Loucy (cell line): ENCODE results near the gene C12orf57.

ENCODE experiments used
- H2AFZ ChIP-seq: fragments of 200-600 bp; sonication (generic); 2 replicates; pipeline ENCODE4 v1.6.0; 2016; ENCODE audit warnings: antibody characterized with exemption, mild to moderate bottlenecking, low read length, moderate library complexity
- H3F3A ChIP-seq: fragments of 200-600 bp; 2 replicates; pipeline ENCODE4 v1.6.0; 2016; ENCODE audit warnings: antibody characterized with exemption, low read depth, mild to moderate bottlenecking
- H3K27me3 ChIP-seq: fragments of 200-600 bp; sonication (generic); 2 replicates; pipeline ENCODE4 v1.6.1; 2014; ENCODE audit warnings: low read length, mild to moderate bottlenecking; ENCODE audit not compliant: insufficient read depth, poor library complexity, severe bottlenecking
- H3K36me3 ChIP-seq: fragments of 200-600 bp; sonication (generic); 2 replicates; pipeline ENCODE4 v1.6.1; 2016; ENCODE audit warnings: low read length; ENCODE audit not compliant: insufficient read depth
- H3K4me1 ChIP-seq: fragments of 200-600 bp; sonication (generic); 2 replicates; pipeline ENCODE4 v1.5.1; 2014; ENCODE audit warnings: low read length, mild to moderate bottlenecking; ENCODE audit not compliant: insufficient read depth, poor library complexity, severe bottlenecking
- H3K4me2 ChIP-seq: fragments of 200-600 bp; sonication (generic); 2 replicates; pipeline ENCODE4 v1.6.0; 2014; ENCODE audit warnings: antibody characterized with exemption, low read length, low read depth, mild to moderate bottlenecking; ENCODE audit not compliant: poor library complexity, severe bottlenecking
- H3K4me3 ChIP-seq: fragments of 200-600 bp; sonication (generic); 2 replicates; pipeline ENCODE4 v1.5.1; 2014; ENCODE audit warnings: low read length, mild to moderate bottlenecking, mixed read lengths; ENCODE audit not compliant: poor library complexity, severe bottlenecking
- H3K79me2 ChIP-seq: fragments of 200-600 bp; sonication (generic); 2 replicates; pipeline ENCODE4 v1.6.1; 2014; ENCODE audit warnings: low read length; ENCODE audit not compliant: insufficient read depth
- H3K9ac ChIP-seq: fragments of 200-600 bp; sonication (generic); 2 replicates; pipeline ENCODE4 v1.6.0; 2014; ENCODE audit warnings: mild to moderate bottlenecking, low read depth, low read length, moderate library complexity; ENCODE audit not compliant: poor library complexity, severe bottlenecking
- H3K9me2 ChIP-seq: fragments of 200-600 bp; sonication (generic); replicated peaks from 2 replicates; pipeline ENCODE4 v1.6.1; 2016; ENCODE audit warnings: low read depth, low read length, mixed read lengths
- H3K9me3 ChIP-seq: fragments of 200-600 bp; sonication (generic); 2 replicates; pipeline ENCODE4 v1.6.1; 2014; ENCODE audit warnings: mild to moderate bottlenecking, antibody characterized with exemption, low read length, low read depth; ENCODE audit not compliant: insufficient read depth
- H4K20me1 ChIP-seq: fragments of 200-600 bp; sonication (generic); 2 replicates; pipeline ENCODE4 v1.6.0; 2014; ENCODE audit warnings: antibody characterized with exemption, low read length, mild to moderate bottlenecking; ENCODE audit not compliant: insufficient read depth, poor library complexity, severe bottlenecking
- EZH2phosphoT487 ChIP-seq: fragments of 200-600 bp; IDR thresholded peaks from 2 replicates; pipeline ENCODE4 v1.6.1; 2018; ENCODE audit warnings: antibody characterized with exemption, mild to moderate bottlenecking, moderate library complexity, borderline replicate concordance
- TF ChIP-seq, protein P1 (sequence below): fragments of 200-600 bp; sonication (generic); conservative IDR thresholded peaks from 2 replicates; pipeline ENCODE4 v1.5.1; 2014; ENCODE audit warnings: mild to moderate bottlenecking, antibody characterized with exemption, low read length

Gene C12orf57

DNA sequence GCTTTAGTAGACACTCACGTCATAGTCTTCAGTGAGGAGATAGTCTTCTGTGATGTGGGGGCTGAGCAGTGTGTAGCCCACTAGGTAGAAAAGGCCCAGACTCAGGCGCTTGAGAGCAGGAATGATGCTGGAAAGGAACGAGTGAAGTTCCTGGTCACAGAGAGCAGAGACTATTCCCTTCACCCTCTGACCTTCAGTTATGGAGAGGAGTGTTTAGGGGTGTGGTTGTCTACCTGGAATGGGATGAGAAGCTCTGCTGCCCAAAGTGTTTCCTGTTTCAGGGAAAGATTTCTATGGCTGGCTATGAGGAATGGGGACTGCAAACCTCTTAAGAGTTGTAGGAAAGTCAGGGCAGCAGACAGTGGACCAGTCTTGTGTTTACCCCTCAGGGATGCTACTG lies 35.6 kb downstream of the C12orf57 start:
- Histone ChIP-seq H3K9ac (no peak overlapping the region), H3K9me2 (no peaks in the 10 kb centered on the region), H3K4me2 (no peak overlapping the region), H3K36me3 (peaks cover 70% of the 10 kb centered on the region; the same call in 1 of the 2 replicates), H3K79me2 (no peaks in the 10 kb centered on the region), H3F3A (no peaks in the 10 kb centered on the region; the same call in 1 of the 2 replicates), H3K27me3 (no peaks in the 10 kb centered on the region), H3K4me1 (no peaks in the 10 kb centered on the region), H3K4me3 (no peak overlapping the region), H2AFZ (no peak overlapping the region), H3K9me3 (no peaks in the 10 kb centered on the region), H4K20me1 (no peaks in the 10 kb centered on the region)
- no peak for TF ChIP-seq EZH2phosphoT487
- TF ChIP-seq, protein P1, sequence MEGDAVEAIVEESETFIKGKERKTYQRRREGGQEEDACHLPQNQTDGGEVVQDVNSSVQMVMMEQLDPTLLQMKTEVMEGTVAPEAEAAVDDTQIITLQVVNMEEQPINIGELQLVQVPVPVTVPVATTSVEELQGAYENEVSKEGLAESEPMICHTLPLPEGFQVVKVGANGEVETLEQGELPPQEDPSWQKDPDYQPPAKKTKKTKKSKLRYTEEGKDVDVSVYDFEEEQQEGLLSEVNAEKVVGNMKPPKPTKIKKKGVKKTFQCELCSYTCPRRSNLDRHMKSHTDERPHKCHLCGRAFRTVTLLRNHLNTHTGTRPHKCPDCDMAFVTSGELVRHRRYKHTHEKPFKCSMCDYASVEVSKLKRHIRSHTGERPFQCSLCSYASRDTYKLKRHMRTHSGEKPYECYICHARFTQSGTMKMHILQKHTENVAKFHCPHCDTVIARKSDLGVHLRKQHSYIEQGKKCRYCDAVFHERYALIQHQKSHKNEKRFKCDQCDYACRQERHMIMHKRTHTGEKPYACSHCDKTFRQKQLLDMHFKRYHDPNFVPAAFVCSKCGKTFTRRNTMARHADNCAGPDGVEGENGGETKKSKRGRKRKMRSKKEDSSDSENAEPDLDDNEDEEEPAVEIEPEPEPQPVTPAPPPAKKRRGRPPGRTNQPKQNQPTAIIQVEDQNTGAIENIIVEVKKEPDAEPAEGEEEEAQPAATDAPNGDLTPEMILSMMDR = no peak

DNA sequence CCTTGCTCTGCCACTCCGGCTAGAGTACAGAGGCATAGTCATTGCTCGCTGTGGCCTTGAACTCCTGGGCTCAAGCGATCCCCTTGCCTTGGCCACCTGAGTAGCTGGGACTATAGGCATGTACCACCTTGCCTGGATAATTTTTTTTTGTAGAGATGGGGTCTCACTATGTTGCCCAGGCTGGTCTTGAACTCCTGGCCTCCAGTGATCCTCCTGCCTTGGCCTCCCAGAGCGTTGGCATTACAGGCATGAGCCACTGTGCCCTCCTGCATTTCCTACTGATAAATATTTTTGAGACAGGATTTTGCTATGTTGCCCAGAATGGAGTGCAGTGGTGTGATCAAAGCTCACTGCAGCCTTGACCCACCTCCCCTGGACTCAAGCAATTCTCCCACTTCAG lies 36.3 kb downstream of the C12orf57 start:
- TF ChIP-seq, protein P1 = no peak
- TF ChIP-seq EZH2phosphoT487 = no peak
- Histone ChIP-seq H4K20me1 (no peaks in the 10 kb centered on the region), H3K9me2 (no peaks in the 10 kb centered on the region), H3K9ac (no peak overlapping the region), H3K36me3 (peaks cover 64% of the 10 kb centered on the region; the same call in 1 of the 2 replicates), H3F3A (no peaks in the 10 kb centered on the region; the same call in 1 of the 2 replicates), H3K4me1 (no peaks in the 10 kb centered on the region), H3K27me3 (no peaks in the 10 kb centered on the region), H3K4me3 (no peak overlapping the region), H2AFZ (no peak overlapping the region), H3K4me2 (no peak overlapping the region), H3K9me3 (no peaks in the 10 kb centered on the region), H3K79me2 (no peaks in the 10 kb centered on the region)

- no peak overlapping the region for H2AFZ ChIP-seq
- no peak overlapping the region for H3K4me3 ChIP-seq
- H4K20me1 ChIP-seq = no peaks in the 10 kb centered on the region
- H3K4me1 ChIP-seq = no peaks in the 10 kb centered on the region
- TF ChIP-seq, protein P1 = no peak
- no peak for TF ChIP-seq EZH2phosphoT487
- H3K79me2 ChIP-seq = no peaks in the 10 kb centered on the region
- H3K36me3 ChIP-seq = peaks cover 57% of the 10 kb centered on the region; the same call in 1 of the 2 replicates
- H3K9me2 ChIP-seq = no peaks in the 10 kb centered on the region
- no peak overlapping the region for H3K9ac ChIP-seq
- H3K9me3 ChIP-seq = no peaks in the 10 kb centered on the region
- no peaks in the 10 kb centered on the region for H3F3A ChIP-seq
- no peaks in the 10 kb centered on the region for H3K27me3 ChIP-seq
- H3K4me2 ChIP-seq = no peak overlapping the region
Measured at GRCh38 chr12:6980740-6981139, 36.9 kb downstream of the C12orf57 start.
